Stimulated activated CD4-positive, alpha-beta T cell treated with anti-CD3 and anti-CD28 coated beads, Interleukin-12 subunit alpha, Interleukin-12 subunit beta, amount 100 ng/mL, for 4 hours (primary cell): Measurements from ENCODE around the gene PTPRF.

Experiments
- DNase-seq: peaks from one replicate; pipeline ENCODE4 v3.0.0-alpha.2; 2020

Gene PTPRF

GRCh38 chr1:43513471-43514173, 17.1 kb upstream of the PTPRF start:
- DNase-seq = no peak

DNA sequence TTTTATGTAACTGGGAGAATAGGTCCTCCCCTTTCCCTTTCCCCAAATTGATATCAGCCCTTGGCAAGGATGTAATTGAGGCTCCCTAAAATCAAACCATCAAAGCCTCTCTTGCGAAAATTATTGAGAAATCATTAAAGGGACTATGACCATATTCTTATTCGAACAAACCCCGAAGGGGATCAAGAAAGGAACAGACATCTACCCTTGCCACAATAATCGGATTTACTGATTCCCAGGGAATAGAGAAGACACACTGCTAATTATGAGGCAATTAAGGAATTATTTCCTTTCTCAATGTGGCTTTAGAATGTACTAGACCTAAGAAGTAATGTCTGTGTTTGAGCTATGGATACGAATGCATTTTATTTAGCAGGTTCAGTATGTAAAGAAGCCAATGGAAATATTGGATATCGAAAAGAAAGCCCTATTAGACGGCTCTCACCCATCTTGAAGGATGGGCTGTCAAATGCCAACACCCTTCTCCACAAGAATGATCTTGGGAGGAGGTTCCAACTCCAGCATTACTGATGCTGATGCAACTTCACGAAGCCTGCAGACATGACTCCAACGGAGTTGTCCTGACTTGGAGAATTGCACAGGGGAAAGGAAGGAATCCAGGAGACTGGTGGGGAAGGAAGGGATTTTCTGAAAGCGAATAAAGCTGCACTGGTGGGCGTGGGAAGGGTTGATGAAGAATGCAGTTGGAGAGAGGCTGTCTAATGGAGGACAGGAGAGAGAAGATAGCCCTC, 11.6 kb upstream of the PTPRF start:
- DNase-seq = no peak

DNA sequence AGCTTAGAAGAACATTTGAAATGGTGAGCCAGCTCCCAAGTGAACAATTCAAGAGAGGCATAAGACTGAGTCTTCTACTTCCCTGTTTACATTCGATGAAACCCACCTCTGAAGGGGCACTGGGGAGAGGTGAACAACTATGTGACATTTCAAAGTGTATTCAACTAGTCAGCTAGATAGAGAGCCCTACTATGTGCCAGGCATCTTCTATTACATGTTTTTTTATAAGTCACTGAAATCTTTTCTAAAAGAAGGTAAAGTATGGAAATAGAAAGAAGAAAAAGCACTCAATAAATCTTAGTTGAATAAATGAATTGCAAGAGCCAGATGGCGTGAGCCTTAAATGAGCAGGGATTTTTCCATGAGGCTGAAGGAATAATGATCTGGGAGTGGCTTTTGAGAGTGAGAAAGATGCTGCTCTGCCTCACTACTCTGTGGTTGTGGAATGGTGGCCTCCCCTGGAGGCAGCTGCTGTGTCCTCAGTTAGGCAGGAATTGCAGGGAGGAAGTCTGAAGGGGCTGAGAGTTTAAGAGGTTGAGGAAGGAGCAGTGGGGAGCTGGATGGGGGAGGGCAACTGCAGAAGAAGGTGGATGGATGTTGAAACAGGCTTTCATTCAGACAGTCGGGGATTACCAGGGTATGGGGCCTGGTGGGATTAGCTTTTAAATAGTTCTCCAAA, 10.4 kb upstream of the PTPRF start:
- DNase-seq = no peak

DNA sequence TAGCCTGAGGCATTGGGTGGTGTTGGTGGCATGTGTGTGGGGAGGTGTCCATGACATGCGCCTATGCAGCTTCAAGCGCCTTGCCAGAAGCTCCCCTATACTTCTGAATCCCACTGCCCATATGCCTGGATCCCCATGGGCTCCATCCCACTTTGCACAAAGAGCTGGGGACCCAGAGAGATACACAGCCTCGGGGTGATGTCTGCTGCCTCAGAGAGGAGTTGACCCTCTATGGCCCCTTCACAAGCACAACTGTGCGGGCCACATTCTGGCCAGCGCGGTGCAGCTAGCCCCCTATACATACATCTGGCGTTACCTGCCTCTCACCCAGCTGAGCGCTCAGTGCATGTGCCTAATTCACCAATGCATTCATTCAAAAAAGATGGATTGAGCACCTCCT, 9.6 kb upstream of the PTPRF start:
- DNase-seq = no peak

GRCh38 chr1:43521756-43522155, 8.9 kb upstream of the PTPRF start:
- DNase-seq = no peak

DNA sequence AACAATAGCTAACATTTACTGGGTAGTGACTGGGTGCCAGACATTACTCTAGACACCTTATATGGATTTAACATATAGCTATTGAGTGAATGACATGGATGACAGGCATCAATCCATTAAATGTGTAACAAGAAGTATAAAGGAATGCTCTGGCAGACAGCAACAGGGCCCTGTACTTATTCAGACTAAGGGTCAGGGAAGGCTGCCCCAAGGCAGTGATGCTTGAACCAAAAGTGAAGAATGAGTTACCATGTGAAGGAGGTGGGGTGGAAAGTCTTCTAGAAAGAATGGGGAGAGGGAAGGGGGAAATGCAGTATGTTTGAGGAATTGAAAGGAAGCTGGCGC, 8.3 kb upstream of the PTPRF start:
- DNase-seq = no peak

DNA sequence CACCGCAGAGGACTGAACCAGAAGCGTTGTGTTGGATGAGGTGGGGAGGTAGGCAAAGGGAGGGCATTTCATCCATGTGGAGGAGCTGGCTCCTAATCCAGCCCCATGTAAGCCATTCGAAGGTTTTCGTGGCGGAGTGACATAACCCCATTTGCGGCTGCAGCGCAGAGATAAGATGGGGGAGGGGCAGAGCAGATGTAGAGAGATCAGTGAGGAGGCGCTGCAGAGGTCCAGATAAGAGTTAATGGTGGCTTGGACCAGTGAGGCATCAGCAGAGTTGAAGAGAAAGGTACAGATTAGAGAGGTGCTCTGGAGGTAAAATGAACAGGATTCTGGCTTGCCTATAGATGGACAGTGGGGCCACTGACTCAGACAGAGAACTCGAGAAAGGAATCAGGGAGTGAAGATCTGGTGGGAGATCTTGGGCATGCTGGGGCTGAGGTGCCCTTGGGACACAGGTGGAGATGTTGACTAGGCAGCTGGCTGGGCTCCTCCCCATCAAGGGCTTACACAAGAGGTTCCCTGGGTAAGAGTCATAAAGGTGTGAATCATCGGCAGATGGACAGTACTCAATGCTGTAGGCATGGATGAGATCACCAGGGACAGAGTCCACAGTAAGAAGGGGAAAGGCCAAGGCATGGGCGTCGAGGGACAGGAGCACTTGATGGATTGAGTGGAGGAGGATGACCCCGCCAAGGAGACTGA, 7.8 kb upstream of the PTPRF start:
- no peak for DNase-seq

- no peak for DNase-seq
Observed at GRCh38 chr1:43524804-43525203, 5.9 kb upstream of the PTPRF start.

GRCh38 chr1:43526002-43526401, 4.7 kb upstream of the PTPRF start:
- no peak for DNase-seq

DNA sequence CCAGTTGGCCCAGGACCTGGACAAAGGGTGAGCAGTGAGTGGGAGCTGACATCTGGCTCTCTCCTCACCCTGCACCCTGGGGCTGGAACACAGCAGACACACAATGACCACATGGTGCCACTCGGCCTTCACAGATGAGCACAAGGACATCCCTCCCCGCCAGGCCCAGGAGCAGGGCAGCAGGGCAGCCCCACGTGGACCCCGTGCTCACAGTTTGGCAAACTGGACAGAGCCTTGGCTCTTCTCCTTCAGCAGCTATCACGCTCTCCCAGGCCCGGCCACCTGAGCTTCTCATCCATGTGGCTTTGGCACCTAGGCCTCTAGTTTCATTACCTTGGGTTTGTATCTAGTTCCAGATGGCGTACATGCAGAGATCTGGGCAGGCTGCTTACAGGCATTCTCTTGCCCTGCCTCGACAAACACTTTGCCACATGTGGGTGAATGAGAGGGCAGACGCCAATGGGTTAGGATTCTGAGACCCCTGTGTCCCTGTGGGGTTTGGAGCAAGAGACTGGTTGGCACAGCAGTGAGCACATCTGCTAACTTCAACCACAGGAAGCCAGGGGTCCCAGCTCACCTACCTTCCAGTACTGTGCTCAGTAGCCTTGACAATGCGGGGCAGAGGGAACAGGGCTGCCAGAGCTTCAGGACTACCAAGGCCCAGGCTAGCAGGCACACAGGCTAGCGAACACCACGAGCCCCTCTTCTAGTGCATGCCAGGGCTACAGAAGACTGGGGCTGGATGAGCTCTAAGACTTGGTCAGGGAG, 3.4 kb upstream of the PTPRF start:
- DNase-seq = no peak

DNA sequence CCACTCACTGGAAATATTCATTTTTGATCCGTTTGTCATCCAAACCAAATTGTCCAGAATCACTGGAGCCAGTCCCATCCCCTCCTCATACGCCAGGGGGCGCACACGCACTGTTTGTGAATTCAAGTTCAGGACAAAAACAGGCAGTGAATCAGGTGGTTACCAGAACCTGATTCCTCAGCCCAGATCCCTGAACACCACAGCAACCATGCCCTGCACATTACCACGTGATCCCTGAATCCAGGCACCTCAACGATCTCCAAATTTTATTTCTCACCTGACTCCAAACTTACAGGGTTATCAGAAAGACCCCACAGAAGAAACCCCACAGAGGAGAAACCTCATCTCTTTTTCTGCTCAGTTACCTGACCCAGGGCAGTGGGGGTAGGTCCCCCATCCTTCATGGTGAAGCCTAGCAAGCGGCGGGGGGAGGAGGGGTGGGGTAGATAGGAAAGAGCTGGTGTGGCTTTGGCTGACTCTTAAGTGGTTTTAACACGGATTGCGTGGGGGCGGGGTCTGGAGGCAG, 1.4 kb upstream of the PTPRF start:
- DNase-seq = peak; percentile 79

DNA sequence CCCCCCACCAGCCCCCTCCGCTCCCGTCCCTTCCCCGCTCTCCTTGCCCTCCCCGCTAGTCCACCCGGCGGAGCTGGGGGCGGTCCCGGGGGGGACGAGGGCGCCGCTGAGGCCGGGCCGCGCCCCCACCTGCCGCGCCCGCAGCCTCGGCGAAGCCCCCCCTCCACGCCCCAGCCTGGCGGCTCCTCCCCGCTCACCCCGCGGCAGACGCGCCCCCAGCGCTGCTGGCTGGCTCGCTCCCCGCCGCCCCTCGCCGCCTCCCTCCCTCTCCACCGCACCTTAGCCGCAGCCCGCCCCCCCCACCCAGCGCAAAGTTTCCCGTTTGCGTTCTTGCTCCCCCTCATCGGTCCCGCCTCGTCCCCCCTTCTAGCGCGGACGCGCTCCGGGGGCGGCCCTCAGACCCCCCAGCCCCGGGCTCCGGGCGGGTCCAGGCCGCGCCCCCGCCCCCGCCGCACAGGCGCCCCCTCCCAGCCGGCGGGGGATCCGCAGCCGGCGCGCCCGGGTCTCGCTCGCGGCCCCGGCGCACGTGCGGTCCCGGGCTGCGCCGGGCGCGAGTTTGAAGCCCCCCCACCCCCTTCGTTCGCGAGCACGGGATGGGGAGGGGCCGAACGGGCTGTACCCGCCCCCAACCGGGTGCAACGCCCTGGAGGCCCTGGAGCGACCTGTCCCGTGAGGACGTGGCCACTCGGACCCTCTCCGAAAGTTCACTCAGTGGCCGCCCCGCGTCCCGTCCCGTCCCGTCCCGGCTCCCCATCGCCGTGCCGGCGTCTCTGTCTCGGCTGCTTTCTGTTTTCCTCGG, 623 bp downstream of the PTPRF start:
- peak; percentile 3 for DNase-seq

- no peak for DNase-seq
Observed at GRCh38 chr1:43531906-43532584, 1.4 kb downstream of the PTPRF start.

DNA sequence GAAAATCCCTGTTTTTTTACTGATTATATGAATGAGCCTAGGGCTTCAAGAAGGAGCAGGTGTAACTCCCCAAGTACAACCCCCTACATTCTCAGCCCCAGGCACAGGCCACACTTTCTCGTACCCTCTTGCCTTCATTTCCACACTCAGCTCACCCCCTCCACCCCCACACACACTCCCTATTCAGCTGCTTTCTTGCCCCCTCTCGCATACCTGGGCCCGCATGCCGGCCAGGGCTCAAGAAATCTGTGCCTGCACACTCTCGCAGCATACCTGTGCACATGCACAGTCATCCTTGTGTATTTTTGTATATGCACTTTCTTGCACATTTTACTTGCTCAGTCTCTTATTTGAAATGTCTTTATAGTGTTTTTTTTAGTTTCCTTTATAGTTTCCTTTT, 2.0 kb downstream of the PTPRF start:
- DNase-seq = no peak

GRCh38 chr1:43533584-43533983, 2.9 kb downstream of the PTPRF start:
- DNase-seq = no peak

- DNase-seq = no peak
Observed at GRCh38 chr1:43534256-43534655, 3.6 kb downstream of the PTPRF start.

DNA sequence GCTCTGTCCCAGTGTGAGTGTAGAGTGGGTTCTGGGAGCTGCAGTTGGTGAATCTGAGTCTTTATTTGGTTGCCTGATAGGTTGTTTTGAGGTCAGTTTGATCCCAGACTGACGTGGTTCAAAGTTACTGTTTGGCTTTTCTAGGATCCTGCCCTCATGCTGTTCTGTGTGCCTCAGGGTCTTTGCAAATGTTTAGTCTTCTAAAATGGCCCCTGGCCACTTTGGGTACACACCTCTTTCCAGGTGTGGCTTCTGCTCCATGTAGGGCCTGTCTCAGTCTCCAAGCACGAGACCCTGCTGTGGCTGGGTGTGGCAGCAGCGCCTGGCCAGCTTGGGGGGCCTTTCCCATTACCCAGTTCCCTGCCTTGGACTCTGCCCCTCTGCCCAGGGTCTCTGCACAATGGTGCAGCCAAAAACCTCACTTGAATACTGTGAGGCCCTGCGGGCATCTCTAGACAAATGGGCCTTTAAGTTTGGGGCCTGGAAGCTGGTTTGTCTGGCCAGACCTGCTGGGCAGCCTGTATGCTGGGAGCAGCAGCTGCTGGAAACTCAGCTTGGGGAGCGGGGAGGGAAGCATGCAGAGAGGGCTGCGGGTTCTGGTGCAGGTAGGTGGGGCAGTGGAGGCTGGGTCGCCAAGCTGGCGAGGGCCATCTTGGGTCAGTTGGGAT, 5.6 kb downstream of the PTPRF start:
- no peak for DNase-seq

DNA sequence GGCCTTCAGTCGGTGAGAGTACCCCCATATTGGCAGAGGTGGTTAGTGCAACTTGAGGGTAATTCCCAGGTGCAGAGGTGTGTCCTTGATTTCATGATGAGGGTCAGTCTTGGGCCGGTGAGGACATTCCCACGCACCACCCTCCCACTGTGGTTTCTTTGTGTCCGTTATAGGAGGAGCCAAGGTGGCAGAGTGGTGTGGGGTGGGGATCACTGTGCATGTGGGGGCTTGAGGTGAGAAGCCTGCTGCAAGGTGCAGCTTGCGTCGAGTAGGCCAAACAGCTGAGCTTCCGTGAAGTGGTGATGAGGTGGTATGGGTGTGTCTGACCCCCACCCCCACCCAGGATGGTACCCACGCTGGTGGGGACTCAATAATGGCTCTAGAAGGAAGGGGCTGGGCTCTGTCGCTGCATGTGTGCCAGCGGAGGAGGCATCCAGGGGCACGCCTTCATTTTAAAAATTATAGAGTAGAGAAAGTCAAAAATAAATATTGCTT, 6.2 kb downstream of the PTPRF start:
- DNase-seq = no peak

DNA sequence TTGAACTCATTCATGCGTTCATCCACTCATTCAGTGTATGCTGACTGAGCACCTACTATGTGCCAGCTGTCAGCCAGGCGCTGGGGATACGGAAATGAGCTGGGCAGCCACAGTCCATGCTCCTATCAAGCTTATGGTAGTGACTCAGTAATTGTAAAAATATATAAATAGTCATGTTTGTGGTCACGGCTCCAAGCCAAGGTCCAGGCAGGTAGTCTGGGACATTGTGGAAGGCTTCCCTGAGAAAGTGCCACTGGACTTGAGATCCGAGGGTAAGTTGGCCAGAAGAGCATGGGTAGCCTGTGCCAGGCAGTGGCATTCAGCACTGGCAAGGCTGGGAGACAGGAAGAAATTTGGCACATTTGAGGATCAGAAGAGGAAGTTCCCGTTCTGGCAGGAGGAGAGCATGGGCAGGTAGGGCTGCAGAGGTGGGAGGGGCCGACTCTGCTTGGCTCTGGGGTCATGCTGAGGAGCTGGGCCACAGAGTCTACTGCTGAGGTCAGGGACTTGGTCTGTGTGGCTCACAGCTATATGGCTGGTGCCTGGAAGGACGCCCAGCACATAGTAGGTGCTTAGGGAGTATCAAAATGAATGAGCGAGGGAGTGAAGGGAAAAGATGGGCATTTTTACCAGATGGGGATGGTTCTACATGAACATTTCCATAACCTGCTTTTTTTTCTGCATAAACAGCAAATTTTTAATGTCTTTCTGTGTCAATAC, 6.9 kb downstream of the PTPRF start:
- DNase-seq = no peak

GRCh38 chr1:43538143-43538487, 7.4 kb downstream of the PTPRF start:
- no peak for DNase-seq
